ENCODE results near the gene SGSM1.
A peak's percentile ranks its signal among the peaks of the same experiment; 100 is the strongest.
"Not testable (repeated sequence)": the region's sequence is repeated elsewhere in the genome, so short reads cannot be mapped to it uniquely, and the experiment has no call there.

Gene SGSM1

DNA sequence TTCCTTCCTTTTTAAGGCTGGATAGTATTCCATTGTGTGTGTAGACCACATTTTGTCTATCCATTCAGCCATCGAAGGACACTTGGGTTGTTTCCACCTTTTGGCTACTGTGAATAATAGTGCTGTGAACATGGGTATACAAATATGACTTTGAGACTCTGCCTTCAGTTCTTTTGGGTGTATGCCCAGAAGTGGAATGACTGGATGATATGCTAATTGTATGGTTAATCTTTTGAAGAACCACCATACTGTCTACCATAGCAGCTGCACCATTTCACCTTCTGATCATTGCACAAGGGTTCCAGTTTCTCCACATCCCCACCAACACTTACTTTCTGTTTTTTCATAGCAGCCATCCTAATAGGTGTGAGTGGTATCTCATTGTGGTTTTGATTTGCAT, 30.3 kb downstream of the SGSM1 start:
- no peak for DNase-seq (ENCODE audit: low spot score)

DNA sequence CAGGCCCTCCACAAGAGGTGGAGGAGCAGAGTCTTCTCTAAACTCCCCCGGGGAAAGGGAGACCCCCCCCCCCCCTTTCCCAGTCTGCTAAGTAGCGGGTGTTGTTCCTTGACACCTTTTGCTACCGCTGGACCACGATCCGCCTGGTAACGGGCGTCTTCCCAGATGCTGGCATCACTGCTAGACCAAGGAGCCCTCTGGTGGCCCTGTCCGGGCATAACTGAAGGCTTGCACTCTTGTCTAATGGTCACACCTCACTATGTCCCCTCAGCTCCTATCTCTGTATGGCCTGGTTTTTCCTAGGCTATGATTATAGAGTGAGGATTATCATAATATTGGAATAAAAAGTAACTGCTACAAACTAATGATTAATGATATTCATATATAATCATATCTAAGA, 31.5 kb downstream of the SGSM1 start:
- DNase-seq (ENCODE audit: low spot score), result not testable (repeated sequence)

DNA sequence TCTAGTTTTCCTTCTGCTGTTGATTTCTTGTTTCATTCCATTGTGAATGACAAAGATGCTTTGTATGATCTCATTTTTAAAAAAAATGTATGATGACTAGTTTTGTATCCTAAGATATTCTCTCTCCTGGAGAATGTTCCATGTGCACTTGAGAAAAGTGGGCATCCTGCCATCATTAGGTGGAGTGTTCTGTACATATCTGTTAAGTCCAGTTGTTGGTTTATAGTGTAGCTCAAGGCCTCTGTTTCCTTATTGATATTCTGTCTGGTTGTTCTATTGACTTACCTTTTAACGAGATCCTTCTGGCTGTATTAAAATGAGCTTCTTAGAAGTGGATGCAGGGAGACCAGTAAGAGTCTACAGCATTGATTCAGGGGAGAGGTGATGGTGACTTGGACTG, 35.2 kb downstream of the SGSM1 start:
- DNase-seq (ENCODE audit: low spot score), result no peak

DNA sequence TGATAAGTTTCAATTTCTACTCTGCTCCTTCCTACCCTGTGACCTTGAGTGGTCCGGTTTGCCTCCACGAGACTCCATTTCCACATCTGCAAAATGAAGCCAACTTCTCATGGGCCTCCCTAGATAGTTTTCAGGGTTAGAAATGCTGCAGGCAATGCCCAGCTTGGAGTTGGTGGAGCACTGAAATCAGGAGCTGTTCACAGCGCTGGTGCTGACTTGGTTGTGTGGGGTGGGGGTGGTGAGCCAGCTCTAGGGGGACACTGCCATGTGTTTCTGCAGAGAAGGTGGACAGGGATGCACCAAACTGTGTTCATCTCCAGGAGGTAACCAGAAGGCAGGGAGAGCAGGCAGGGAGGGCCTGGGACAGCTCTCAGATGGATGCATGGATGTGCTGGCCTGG, 37.0 kb downstream of the SGSM1 start:
- no peak for DNase-seq (ENCODE audit: low spot score)

DNA sequence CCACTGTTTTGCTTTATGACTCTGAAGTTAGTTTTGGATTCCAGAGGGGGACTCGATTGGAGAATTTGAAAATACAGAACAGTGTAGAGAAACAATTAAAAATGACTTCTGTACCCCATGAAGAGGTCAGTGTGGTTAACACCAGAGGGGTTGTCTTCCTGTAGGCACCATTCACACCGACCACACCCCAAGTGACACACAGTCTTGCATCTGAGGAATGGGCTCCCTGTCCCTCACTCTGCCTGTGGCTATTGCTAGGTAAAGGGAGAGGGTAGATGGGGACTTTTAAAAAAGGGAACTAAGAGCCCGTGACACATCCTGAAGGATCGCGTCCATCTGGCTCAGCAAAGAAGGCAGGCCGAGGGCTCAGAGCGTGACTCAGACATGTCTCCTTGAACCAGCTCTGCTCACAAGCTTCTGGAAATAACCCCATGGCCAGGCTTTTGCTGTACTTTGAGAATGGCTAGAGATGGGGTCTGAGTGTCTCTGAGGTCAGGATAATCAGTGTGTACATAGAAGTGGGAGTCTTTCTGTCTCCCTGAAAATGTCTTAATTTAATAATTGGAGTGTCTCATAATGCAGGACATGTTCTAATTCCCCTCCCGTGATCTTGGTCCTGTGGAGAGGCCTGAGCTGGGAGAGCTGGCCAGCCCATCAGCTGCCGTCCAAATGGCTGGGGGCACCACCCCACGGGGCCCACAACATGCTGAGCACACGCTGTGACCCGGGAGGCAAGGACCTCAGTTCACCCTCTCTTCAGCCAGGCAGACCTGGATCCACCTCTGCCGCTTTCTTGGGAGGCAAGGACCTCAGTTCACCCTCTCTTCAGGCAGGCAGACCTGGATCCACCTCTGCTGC, 39.3 kb downstream of the SGSM1 start:
- peak; percentile 93 for DNase-seq (ENCODE audit: low spot score)

DNA sequence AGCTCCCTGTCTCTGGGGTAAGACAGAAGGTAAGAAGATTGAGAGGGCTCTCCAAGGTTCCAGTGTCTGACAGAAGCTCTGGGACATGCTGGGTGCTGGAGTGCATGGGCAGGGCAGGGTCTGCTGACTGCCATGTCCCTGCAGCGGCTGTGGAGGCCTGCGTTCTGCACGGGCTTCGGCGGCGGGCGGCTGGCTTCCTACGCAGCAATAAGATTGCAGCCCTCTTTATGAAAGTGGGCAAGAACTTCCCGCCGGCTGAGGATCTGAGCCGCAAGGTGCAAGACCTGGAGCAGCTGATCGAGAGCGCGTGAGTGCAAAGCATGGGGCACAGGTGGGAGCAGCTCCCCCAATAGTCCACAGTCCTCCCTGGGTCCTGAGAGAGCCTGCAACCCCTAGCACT, 41.5 kb downstream of the SGSM1 start:
- DNase-seq (ENCODE audit: low spot score), result no peak

DNA sequence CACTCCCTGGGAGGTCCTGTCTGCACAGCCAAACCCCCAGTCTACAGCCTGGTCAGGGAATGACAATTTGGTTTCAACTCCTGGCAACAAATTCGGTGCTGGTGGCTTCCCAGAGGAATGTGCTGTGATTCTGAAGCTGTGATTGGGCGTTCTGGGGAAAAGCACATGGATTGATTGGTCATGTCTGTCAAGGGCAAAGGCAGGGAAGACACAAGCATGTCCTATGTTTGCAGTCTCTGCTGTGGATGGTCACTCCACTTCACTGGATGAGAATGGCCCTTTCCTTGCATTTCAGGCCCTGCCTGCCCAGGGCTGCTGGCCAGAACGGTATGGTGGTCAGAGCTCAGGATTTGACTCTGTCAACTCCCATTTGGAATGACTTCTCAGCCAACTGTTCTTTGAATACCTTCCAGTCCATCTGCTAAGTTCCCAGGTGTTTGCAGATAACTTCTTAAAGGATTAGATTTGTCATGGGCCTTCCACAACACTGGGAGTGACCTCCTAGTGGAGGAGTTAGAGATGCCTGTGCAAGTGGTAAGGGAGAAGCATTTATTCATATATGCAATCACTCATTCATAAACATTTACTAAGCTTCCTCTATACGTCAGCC, 42.7 kb downstream of the SGSM1 start:
- DNase-seq (ENCODE audit: low spot score), result no peak

DNA sequence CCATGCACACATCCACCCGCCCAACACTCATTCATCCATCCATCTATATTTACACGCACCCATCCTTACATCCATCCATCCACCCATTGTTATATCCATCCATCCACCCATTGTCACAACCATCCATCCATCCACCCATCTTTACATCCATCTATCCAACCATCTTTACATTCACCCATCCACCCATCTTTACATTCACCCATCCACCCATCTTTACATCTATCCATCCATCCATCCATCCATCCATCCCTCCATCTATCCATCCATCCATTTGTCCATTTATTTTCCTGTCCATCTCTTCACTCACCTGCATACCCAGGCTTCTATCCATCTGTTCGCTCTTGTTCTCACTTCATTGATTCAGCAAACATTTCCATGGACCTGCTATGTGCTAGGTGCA, 49.8 kb downstream of the SGSM1 start:
- DNase-seq (ENCODE audit: low spot score), result no peak

DNA sequence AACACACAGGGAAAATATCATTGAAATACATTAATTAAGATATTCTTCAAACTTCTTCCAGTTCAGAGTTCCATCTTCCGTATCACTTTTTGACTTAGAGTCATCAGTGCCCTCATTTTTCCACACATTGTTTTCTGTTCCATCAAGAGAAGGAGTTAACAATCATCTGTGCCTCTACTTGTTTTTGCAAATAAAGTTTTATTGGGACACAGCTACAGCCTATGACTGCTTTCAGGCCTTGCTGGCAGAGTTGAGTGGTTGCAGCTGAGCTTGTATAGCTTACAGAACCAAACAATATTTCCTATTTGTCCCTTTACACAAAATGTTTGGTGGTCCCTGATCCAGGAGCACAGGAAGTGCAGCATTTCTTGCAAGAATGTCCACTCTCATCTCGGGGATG, 51.6 kb downstream of the SGSM1 start:
- DNase-seq (ENCODE audit: low spot score), result no peak

DNA sequence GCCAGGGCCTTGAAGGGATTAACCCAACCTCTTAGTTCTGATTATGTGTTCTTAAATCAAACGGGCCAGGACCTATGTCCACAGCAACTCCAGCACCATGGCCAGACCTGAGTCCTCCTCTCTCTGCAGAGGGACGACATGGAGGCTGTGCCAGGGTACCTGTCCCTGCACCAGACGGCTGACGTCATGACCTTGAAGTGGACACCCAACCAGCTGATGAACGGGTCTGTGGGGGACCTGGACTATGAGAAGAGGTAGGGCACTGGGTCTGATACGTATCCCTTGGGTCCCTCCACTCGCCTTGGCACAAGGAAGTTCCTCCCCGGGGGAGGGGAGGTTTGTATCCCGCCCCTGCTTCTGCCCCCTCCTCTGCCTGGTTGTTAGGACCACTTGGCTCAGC, 53.6 kb downstream of the SGSM1 start:
- no peak for DNase-seq (ENCODE audit: low spot score)

DNA sequence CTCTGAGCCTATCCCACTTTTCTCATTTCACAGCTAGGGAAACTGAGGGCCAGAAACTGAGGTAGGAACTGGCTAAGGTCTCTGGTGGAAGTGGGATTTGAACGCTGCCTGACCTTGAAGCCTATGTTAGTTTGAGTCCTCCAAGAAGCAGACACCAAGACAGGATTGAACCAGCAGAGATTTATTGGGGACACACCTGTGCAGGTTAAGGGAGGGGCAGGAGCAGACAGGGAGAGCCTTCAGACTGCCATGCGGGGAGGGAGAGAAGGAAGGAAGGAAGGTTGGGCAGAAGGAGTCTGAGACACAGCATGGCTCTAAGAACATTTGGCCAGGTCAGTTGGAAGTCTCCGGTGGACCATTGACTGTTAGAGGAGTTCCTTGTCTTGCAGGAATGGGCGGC, 59.5 kb downstream of the SGSM1 start:
- no peak for DNase-seq (ENCODE audit: low spot score)

DNA sequence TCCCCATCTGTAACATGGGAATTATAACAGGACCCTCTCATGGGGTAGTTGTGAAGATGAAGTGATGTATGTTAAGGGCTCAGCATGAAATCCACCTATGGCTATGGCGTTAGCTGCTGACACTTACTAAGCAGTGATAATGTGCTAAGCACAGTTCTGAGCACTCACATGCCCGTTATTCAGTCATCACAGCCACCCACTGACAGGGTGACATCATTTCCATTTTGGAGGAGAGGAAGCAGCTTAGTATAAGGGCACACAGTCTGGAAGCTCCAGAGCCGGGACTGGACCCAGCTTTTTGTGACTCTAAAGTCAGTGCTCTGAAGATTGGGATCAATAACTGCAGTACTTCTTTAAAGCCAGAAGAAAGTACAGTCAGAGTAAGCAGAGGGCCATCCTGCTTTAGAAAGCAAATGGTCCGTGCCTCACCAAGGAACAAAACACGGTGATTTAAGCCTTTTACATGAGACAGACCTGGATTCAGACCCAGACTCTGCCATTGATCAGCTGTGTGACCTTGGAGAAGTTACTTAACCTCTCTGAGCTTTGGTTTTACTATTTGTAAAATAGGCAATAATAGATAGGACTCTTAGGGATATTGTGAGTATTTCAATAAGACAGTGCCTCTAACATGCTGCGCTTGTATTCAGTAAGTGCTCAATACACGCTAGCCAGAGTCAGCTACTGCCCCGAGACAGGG, 61.5 kb downstream of the SGSM1 start:
- no peak for DNase-seq (ENCODE audit: low spot score)

DNA sequence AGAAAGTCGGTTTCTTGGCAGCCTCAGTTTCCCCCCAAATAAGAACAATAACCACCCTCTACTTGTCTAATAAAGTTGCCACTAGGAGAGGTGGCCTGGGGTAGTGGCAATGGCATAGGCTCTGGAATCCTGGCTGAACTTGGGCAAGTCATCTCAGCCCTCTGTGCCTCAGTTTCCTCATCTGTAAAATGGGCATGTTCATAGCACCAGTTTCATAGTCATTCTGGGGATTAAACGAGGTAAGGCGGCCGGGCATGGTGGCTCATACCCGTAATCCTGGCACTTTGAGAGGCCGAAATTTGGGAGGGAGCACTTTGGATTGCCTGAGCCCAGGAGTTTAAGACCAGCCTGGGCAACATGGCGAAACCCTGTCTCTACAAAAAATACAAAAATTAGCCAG, 63.0 kb downstream of the SGSM1 start:
- DNase-seq (ENCODE audit: low spot score), result no peak

DNA sequence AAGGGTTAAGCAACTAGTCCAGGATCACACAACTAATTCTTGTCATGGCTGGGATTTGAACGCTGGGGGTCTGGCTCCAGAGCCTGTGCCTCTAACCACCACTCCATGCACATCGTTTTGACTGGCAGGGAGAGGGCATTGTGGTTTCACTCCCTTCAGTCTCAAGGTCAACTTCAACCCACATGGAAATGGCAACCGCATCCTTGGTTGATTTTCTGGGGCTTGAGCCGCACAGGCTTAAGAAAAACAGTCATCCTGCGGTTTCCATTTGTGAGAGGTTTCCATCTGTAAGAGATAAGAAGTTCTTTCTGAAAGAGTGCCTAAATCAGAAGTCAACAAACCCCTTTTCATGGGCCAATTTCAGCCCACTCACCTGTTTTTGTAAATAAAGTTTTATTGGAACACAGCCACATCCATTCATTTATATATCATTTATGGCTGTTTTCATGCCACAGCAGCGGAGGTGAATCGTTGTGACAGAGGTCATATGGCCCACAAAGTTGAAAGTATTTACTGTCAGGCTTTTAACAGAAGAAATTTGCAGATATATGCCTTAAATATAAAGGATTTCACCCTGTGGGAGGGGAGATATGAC, 65.7 kb downstream of the SGSM1 start:
- DNase-seq (ENCODE audit: low spot score), result no peak

DNA sequence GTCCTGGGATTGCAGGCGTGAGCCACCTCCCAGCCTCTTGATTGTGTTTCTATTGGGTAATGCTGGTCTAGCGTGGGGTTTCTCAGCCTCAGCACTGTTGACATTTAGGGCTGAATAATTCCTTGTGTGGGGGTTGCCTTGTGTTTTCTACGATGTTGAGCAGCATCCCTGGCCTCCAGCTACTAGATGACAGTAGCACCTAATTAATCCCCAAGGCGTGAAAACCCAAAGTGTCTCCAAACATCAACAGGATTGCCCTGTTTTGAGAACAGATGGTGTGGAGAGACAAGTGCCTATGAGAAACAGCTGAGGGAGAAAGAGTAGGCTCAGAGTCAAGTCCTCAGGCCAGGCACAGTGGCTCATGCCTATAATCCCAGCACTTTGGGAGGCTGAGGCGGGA, 67.2 kb downstream of the SGSM1 start:
- DNase-seq (ENCODE audit: low spot score), result no peak

DNA sequence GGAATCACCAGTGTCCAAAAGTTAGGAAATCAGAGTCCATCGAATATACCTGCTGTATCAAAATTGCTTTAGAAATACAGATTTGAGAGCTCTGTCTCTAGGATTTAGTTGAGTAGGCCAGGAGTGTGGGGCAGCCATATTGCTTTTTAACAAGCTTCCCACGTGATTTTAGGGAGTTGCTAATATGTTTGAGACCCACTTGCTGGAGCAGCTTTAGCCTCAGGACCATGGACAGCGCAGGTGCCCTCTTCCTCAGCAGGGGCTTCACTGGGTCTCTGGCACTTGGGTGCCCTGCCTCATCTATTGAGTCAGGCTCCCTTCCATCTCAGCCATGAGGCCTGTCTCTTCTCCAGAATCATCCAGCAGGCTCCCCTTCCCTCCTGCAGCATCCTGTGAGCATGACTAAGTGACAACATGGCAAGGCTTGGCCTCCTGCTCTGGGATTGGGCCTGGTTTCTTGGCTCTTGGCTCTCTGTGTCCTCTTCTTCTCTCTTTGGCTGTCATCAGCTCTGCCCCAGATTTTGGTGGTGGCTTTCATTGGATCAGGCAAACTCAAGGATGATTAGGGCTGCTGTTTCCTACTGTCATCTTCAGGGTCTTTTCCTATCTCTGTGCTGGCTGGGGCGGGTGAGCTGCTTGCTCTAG, 70.0 kb downstream of the SGSM1 start:
- DNase-seq (ENCODE audit: low spot score), result no peak

DNA sequence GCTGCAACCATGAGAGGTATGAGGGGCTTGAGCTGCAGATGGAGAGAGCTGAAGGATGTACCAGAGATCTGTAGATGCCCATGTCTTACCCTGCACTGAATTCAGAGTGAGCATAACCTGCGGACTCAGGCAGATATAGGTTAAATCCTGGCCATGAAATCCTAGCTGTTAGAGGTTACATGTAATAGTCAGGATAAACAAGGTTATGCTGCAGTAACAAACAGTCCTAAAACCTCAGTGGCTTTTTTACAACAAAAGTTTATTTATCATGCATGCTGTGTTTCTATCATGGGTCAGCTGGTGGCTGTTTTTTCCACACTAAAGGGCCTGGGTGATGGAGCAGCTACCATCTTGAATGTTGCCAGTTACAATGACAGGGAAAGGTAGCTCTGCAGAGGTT, 70.7 kb downstream of the SGSM1 start:
- DNase-seq (ENCODE audit: low spot score), result no peak

DNA sequence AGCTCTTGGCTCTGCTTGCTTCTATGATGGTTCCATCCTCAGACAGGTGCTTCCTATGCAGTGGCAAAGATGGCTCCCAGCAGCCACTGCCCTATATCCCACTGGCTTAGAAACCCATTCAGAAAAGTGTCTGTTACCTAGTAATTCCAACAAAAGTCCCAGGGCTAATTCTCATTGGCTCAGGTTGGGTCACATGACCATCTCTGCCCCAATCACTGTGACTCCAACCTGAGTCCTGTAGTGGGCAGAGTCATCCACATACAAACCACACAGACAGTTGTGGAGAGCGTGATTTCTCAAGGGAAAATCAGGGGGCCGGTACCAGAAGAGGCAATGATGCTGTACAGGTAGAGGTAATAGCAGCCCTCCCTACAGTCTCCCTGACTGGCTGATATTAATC, 73.0 kb downstream of the SGSM1 start:
- DNase-seq (ENCODE audit: low spot score), result no peak

DNA sequence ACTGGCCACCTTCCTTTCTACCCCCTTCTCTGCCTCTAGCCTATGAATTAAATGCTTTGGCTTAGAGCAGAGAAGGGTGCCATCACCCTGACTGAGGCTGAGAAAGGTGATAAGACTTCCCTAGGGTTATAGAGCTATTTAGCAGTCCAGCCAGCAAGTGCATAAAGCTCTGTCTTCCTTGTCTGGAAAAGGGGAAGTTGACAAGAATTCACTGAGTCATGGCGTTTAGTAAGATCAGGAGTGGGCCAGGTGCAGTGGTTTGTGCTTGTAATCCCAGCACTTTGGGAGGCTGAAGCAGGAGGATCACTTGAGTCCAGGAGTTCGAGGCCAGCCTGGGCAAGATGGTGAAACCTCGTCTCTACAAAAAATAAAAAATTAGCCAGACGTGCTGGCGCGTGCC, 77.4 kb downstream of the SGSM1 start:
- no peak for DNase-seq (ENCODE audit: low spot score)

DNA sequence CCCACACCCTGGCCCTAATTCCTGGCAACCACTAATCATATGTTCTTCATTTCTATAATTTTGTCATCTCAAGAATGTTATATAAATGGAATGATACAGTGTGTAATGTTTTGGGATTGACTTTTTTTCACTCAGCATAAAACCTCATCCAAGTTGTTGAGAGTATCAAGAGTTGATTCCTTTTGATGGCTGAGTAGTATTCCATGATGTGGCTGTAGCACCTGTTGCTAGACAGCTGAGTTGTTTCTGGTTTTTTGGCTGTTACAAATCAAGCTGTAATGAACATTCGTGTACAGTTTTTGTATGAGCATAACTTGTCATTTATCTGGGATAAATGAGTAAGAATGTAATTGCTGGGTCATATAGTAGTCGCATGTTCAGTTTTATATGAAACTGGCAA, 81.2 kb downstream of the SGSM1 start:
- no peak for DNase-seq (ENCODE audit: low spot score)

DNA sequence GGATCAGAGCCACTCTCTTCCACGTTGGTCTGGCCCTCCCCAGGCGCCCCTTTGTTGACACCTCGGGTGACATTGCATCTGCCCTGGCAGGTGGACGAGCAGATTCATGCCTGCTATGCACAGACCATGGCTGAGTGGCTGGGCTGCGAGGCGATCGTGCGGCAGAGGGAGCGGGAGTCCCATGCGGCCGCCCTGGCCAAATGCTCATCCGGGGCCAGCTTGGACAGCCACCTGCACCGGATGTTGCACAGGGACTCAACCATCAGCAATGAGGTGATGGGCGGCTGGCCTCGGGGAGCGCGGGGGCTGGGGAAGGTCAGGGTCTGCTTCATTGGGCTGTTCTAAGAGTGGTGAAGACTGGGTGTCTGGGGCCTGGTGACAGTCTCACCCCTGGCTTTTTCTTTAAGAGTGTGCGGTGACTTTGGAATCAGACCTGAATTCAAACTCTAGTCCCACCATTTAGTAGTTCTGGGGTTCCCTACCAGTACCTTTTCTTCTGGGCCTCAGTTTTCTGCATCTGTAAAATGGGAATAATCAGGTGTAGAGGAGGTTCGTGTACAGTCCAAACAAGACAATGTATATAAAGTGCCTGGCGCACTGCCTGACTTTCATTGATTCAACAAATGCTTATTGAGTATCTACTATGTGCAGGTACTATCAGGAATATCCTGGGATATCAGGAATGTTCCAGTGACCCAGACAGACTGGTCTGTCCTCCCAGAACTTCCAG, 87.5 kb downstream of the SGSM1 start:
- no peak for DNase-seq (ENCODE audit: low spot score)
